ENCODE results near the gene SPTA1.

The SPTA1 gene

GRCh38 chr1:158681606-158682005 lies 4.9 kb downstream of the SPTA1 start:
- DNase-seq, result no peak

GRCh38 chr1:158679289-158679688 lies 7.2 kb downstream of the SPTA1 start:
- DNase-seq, result no peak

GRCh38 chr1:158675563-158676323 lies 10.8 kb downstream of the SPTA1 start:
- DNase-seq, result no peak

GRCh38 chr1:158674302-158674701 lies 12.2 kb downstream of the SPTA1 start:
- no peak for DNase-seq

GRCh38 chr1:158666037-158666436 lies 20.5 kb downstream of the SPTA1 start:
- DNase-seq, result no peak

- DNase-seq, result no peak
Observed at GRCh38 chr1:158654571-158654970, 31.9 kb downstream of the SPTA1 start.

- DNase-seq, result no peak
Observed at GRCh38 chr1:158654086-158654485, 32.4 kb downstream of the SPTA1 start.

GRCh38 chr1:158652721-158653334 lies 33.7 kb downstream of the SPTA1 start:
- DNase-seq, result no peak

- DNase-seq, result no peak
Observed at GRCh38 chr1:158649052-158649451, 37.5 kb downstream of the SPTA1 start.

GRCh38 chr1:158646465-158646864 lies 40.0 kb downstream of the SPTA1 start:
- DNase-seq, result no peak

GRCh38 chr1:158644449-158644848 lies 42.1 kb downstream of the SPTA1 start:
- no peak for DNase-seq

GRCh38 chr1:158638904-158639303 lies 47.6 kb downstream of the SPTA1 start:
- no peak for DNase-seq

- DNase-seq, result no peak
Observed at GRCh38 chr1:158638146-158638545, 48.4 kb downstream of the SPTA1 start.

GRCh38 chr1:158613764-158614163 lies 72.8 kb downstream of the SPTA1 start:
- no peak for DNase-seq

- DNase-seq, result no peak
Observed at GRCh38 chr1:158611916-158612315, 74.6 kb downstream of the SPTA1 start.

GRCh38 chr1:158607296-158607695 lies 79.2 kb downstream of the SPTA1 start:
- no peak for DNase-seq

GRCh38 chr1:158604968-158605367 lies 81.5 kb downstream of the SPTA1 start, which contains the start of gene OR10Z1:
TSS of gene OR10Z1 (plus strand) at chr1:158605268. CDS start at chr1:158606439, 1,171 bp downstream.
- no peak for DNase-seq

GRCh38 chr1:158600735-158601134 lies 85.8 kb downstream of the SPTA1 start:
- DNase-seq, result no peak

GRCh38 chr1:158586942-158587341 lies 99.6 kb downstream of the SPTA1 start:
- no peak for DNase-seq

GRCh38 chr1:158583962-158584361 lies 102.6 kb downstream of the SPTA1 start:
- DNase-seq, result no peak

GRCh38 chr1:158579733-158580132 lies 106.8 kb downstream of the SPTA1 start, which contains the start of gene OR10X1:
TSS of gene OR10X1 (minus strand) at chr1:158579899. CDS start at chr1:158579899, 0 bp downstream.
- DNase-seq, result no peak

- DNase-seq, result no peak
Observed at GRCh38 chr1:158577561-158577960, 109.0 kb downstream of the SPTA1 start.

- no peak for DNase-seq
Observed at GRCh38 chr1:158572226-158572625, 114.3 kb downstream of the SPTA1 start.

- DNase-seq, result no peak
Observed at GRCh38 chr1:158570480-158570879, 116.0 kb downstream of the SPTA1 start, which contains the start of gene OR6P1. TSS of gene OR6P1 (minus strand) at chr1:158570580. CDS start at chr1:158563604, 6,976 bp downstream.
